Stimulated activated CD8-positive, alpha-beta memory T cell treated with anti-CD3 and anti-CD28 coated beads, Interleukin-4, amount 100 ng/mL, for 1 hour (primary cell): ENCODE data around the gene ALX4.

ENCODE experiments used
- DNase-seq, 2 donors: peaks; one replicate each; pipeline ENCODE4 v3.0.0-alpha.2; 2020; ENCODE audit warnings: low read depth in 2 of 2, low spot score in 1 of 2

The ALX4 gene

DNA sequence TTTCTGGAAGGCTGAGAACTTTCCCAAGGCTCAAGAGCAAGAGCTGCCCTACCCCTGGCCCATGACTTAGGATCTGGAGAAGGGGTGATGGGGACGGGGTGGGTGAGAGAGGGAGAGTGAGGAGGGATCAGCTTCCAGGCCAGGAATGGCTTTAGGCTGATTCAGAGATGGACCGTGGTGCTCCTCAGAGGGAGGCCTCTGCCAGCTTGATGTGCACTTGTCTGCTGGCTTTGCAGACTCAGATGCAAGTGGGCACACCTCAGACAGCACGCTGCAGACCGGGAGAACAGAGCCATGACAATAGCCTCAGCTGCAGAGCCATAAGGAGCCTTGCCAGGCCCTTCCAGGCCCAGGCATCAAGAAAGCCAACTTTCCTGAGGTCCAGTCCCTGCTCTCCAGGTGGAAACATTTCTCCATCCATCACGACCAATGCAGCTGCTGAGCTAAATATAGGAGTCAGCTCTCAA lies 41.3 kb downstream of the ALX4 start:
- DNase-seq, result no peak

- no peak for DNase-seq
These were observed 42.0 kb downstream of the ALX4 start for GRCh38 chr11:44267750-44268613.

GRCh38 chr11:44267006-44267749 lies 42.8 kb downstream of the ALX4 start:
- no peak for DNase-seq

DNA sequence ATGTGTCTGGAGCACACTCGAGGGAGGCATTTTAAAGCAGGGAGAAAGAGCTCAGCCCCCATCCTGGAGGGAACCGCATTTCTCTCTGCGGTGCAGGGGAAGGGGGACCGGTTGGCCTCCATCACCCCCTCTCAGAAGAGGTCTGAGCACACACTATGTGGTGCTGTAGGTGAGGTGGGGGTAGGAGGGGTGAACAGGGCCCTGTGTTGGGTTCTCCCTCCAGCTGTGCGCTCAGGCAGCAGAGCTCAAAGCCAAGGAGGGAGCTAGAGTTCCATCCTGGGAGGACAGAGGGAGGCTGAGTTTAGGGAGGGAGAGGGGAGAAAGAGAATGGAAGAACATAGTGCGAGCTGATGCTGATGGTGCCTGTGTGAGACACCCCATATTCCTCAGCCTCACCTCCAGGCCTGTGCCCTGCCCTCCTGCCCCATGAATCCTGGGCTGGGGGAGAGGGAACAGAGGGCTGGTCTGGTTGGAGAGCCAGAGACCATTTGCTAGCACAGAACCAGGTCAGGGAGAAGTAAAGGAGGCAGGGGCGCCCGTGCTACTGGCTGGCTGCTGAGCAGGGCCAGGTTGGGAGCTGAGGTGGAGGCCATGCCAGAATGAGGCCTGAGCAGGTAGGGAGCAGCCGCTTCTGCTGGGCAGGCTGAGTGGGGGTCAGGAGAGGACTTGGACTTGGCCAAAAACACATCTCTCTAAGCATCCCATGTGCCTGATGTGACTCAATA lies 43.7 kb downstream of the ALX4 start:
- no peak for DNase-seq

DNA sequence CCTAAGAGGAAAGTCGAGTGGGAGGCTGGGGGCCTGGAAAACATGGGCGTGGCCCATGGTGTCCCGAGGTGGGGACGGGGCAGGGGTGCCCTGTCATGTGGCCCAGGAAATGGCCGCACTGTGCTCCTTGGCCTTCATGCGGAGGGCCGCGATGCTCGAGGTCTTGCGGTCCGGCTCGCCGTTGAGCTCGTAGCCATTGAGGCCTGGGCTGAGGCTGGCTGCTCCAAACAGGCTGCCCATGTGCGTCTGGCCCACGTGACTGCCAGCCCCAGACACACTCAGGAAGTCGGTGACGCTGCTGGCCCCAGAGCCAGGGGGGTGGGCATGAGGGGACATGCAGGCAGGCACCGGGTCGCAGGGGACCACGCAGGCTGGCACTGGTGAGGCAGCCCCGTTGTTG lies 45.2 kb downstream of the ALX4 start:
- no peak for DNase-seq

DNA sequence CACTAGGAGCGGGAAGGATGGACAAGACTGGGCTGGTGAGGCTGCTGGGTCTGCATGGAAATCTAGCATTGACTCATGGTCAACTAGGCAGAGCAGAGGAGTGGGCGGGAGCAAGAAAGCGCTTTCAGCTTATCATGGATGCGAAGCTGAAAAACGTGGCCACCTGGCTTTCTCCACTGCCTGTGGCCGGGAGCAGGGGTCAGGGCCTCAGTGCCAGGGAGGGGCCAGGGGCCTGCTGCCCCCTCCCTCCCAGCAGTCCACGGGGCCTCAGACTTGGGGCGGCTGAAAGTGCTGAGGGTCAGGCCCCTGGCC lies 45.5 kb downstream of the ALX4 start:
- DNase-seq, result no peak

DNA sequence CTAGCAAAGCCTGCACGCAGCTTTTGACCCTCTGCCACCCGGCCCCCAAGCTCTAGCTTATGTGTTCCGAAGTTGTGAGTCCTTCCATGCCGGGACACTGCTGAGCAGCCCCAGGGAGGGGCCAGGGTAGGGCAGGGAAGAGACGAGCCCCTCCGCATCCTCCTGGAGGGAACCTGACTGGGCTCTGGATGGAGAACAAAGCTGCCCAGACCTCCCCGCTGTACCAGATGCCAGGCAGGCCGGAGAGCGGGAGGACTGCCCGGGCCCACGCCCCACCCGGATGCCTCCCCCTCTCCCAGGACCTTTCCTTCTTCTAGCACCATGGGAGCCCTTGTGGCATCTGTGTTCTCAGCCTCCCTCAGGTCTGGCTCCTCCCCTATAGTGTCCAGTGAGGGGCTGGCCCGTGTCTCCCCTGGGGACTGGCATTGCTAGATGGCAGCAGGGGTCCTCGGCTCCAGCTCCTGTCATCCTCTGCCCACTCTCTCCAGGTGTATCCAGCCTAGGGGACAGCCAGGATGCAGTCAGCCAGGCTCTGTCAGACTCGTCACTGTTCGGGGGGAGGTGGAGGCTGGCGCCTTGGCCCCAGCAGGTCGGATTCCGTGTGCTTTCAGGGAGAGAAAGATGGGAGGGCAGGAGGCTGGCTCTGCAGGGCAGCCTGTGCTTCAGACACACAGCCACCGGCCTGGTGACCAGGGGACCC lies 46.1 kb downstream of the ALX4 start:
- DNase-seq, result no peak

- DNase-seq, result no peak
These were observed 47.9 kb downstream of the ALX4 start for GRCh38 chr11:44261800-44262591.

GRCh38 chr11:44260081-44260480 lies 49.9 kb downstream of the ALX4 start:
- DNase-seq, result no peak

- DNase-seq, result no peak
These were observed 51.0 kb downstream of the ALX4 start for GRCh38 chr11:44258839-44259420.

- DNase-seq, result no peak
These were observed 51.8 kb downstream of the ALX4 start for GRCh38 chr11:44258190-44258489.

DNA sequence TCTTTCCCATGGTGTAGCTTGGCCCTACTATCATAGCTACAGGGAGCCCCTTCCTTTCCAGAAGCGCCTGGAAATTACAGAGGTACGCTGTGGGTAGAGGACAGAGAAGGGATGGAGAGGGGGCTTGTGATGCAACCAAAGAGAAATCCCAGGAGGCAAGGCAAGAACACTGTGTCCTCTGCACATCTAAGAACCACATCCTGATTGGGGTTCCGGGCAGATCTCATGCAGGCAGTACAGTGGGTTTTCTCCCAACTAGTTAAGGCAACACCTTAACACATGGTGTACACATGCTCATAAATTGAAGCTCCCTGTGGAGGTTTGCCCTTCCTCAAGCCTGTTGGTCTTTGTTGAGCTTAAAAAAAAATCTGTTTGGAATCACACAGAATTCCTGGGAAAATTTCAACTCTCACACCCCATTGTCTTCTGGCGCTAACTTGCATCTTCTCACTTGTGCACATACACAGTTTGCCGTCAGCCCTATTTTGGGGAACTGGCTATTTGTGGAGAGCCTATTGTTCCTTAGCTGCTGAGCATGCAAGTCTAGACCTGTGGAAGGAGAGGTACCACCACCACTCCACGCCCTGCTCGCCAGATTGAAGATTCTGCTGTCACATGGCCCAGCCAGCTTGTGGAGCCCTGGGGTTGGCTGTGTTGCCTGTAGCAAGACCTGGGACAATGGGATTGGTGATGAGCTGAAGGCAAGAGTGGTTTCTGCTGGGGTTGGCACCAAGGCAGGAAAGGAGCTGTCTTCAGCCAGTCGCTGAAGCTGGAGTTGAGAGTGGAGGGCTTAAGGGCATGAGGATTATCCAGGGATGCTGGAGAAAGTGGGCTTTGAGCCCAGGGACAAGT lies 52.4 kb downstream of the ALX4 start:
- no peak for DNase-seq

DNA sequence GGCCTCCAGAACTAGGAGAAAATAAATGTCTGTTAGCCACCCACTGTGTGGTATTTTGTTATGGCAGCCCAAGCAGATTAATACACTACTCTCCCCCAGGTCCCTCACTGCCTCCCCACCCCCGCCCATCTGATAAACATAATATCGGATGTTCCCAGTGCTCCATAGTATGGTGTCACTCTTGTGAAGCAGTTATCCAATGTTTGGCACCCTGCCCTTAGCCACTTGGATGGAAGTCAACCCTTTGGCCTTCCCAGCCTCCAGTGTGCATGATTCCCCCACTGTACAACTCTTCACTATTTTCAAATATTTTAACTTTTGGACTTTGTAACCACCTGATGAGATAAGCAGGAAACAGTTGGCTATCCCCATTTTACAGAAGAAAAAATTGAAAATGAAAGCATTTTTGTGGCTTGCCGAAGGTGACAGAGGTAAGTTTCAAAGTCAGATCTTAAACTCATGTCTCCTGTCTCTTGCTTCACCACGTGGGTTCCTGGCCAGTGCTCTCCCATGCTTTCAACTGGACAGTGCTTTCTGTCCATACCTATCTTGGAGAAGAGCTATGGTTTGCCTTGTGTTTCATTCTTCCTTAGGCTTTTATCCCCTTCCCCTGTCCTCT lies 53.2 kb downstream of the ALX4 start:
- DNase-seq, result no peak

DNA sequence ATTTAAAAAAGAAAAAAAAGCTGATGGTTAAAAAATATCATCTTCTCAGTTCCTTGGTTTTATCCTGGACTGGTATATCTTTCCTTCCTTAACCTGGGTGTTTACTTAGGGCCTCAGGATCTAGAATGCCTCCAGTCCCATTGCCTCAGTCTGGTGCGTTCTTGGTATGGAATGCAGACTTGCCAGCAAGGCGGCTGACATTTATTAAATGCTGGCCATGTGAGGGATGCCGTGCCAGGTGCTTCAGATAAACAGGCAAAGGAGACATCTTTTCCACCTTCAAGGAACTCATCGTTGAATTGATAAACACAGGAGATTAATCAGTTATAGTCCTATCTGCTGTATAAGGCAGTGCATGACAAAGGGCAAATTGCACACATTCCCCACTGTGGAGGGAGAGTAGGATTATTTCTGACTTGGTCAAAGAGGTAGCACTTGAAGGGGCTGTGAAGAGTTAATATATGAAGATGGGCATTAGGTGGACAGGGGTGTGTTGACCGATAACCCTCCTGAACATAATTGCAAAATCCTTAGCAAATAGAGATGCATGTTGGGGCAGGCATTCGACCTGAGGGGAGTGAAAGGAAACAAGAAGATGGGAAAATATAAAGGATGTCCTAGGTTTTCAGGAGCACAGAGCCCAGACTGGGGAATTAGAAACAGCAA lies 54.4 kb downstream of the ALX4 start:
- DNase-seq, result no peak

DNA sequence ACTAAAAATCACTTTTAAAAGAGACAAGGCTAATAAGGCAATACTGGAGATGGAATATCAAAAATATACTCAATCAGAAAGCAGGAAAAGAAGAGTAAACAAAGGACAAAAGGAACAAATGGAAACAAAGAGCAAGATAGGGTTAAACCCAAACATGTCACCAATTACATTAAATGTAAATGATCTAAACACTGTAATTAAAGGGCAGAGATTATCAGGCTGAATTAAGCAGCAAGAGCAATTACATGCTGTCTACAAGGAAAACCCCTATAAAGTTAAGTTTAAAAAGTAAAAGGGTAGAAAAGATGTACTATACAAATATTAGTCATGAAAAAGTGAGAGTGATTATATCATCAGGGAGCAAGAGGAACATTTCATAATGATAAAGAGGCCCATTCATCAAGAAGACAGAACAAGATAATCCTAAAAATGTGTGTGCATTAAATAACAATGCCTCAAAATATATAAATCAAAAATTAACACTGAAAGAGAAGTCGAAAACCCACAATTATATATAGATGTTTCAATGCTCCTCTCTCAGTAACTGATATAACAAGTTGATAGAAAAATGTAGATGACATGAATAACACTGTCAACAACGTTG lies 56.8 kb downstream of the ALX4 start:
- DNase-seq, result no peak

GRCh38 chr11:44250421-44250820 lies 59.5 kb downstream of the ALX4 start:
- no peak for DNase-seq

GRCh38 chr11:44248109-44248508 lies 61.8 kb downstream of the ALX4 start:
- no peak for DNase-seq

GRCh38 chr11:44247508-44247907 lies 62.4 kb downstream of the ALX4 start:
- DNase-seq, result no peak
